Activated naive CD4-positive, alpha-beta T cell treated with anti-CD3 and anti-CD28 coated beads for 36 hours (primary cell): ENCODE data around the gene DCC. TPM values are rescaled to one million over a fixed set of nuclear protein-coding genes. Genes with fewer than 3 reads are reported as not detected.

Experiments
- CTCF ChIA-PET: fragments of 350-600 bp; sonication (Branson Sonifier 250); formaldehyde crosslinking; loops from one replicate; lab custom pipeline; 2021; ENCODE audit warnings: antibody characterized with exemption; lab: Charles Lee
- DNase-seq: peaks from one replicate; pipeline ENCODE4 v3.0.0-alpha.2; 2020
- H3K27ac Mint-ChIP-seq: one replicate; pipeline ENCODE4 v1.8.0; 2021; ENCODE audit warnings: mild to moderate bottlenecking, mixed read lengths
- H3K27me3 Mint-ChIP-seq: one replicate; pipeline ENCODE4 v1.8.0; 2021; ENCODE audit warnings: low read depth, mixed read lengths
- H3K36me3 Mint-ChIP-seq: one replicate; pipeline ENCODE4 v1.8.0; 2021; ENCODE audit warnings: low read depth, mixed read lengths
- H3K4me1 Mint-ChIP-seq: one replicate; pipeline ENCODE4 v1.8.0; 2021; ENCODE audit warnings: low read depth, mixed read lengths
- H3K4me3 Mint-ChIP-seq: one replicate; pipeline ENCODE4 v1.8.0; 2021; ENCODE audit warnings: mild to moderate bottlenecking, moderate library complexity, mixed read lengths
- H3K9me3 Mint-ChIP-seq: one replicate; pipeline ENCODE4 v1.8.0; 2021; ENCODE audit warnings: mixed read lengths
- intact Hi-C: fragments of 100-400 bp; cut with micrococcal nuclease; formaldehyde crosslinking; loops from one replicate; pipeline ENCODE4 v1.15.1; 2023
- total RNA-seq, 2 experiments: library from RNA; stranded (reverse); gene quantifications; one replicate each; pipeline ENCODE4 v1.2.3, GENCODE V29; 2021

DCC gene
- total RNA-seq, 2 experiments from 2014 or later, result not detected

DNA sequence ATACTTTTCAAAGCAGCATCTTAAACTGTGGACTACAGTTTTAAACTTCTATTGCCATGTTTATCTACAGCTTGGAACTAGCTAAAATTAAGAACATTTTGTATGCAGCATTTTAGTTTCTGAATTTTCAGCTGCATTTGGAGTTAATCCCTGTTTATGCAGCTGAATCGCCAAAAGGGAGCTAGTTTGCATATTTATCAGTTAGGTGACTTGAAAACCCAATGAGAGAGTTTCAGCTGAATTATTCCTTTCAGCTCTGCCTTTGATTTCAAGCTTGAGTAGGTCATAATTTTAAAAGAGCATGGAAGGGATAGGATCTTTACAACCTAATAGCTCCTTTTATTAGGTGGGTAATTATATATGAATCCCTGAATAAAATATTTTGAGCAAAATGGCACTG, 1191.9 kb downstream of the DCC start:
- no peaks in the 10 kb centered on the region for H3K36me3 Mint-ChIP-seq
- no peaks in the 10 kb centered on the region for H3K4me1 Mint-ChIP-seq
- H3K4me3 Mint-ChIP-seq, result no peak overlapping the region
- CTCF ChIA-PET, result no interaction called here
- no peak overlapping the region for H3K27ac Mint-ChIP-seq
- H3K9me3 Mint-ChIP-seq, result no peaks in the 10 kb centered on the region
- no peak for DNase-seq
- no peaks in the 10 kb centered on the region for H3K27me3 Mint-ChIP-seq
- intact Hi-C loops, result no loop called here

DNA sequence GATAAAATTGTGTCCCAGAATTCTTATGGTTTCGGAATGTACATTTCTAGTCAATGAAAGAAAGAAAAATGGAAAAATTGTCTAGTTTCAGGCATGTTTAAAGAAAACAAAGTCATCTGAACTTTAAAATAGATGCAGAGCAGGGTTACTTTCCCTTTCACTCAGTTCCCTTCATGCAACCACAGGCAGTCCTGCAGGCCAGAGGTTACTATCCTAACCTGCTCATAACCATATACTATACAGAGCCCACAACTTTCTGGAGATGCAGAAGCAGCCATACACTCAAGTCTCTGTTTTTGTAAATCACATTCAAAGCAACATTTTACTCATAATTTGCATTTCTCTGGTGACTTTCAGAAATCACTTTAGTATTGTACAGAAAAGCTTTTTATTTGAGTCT, 1194.2 kb downstream of the DCC start:
- Mint-ChIP-seq H3K27ac (no peak overlapping the region), H3K4me3 (no peak overlapping the region), H3K9me3 (no peaks in the 10 kb centered on the region), H3K36me3 (no peaks in the 10 kb centered on the region), H3K4me1 (no peaks in the 10 kb centered on the region), H3K27me3 (no peaks in the 10 kb centered on the region)
- DNase-seq, result no peak
- CTCF ChIA-PET, result no interaction called here
- intact Hi-C loops, result no loop called here

DNA sequence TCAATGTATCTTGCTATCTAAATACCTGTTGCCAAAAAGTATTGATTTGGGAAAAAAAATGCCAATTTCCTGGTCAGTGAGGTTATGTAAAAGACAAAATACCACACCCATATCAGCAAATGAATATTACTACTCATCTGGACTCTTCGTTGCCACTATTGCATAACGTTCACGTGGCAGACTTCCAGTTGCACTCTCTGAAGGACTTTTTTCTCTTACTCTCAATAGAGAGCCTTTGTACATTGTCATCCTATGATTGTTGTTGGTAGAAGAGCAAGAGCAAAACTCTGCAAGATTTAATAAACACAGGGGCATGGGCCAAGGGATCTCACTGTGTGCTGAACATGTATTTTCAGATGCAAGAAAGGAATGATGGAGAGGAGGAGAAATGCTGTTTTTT, 1194.7 kb downstream of the DCC start:
- no peak for DNase-seq
- Mint-ChIP-seq H3K4me1 (no peaks in the 10 kb centered on the region), H3K4me3 (no peak overlapping the region), H3K27ac (no peak overlapping the region), H3K36me3 (no peaks in the 10 kb centered on the region), H3K9me3 (no peaks in the 10 kb centered on the region), H3K27me3 (no peaks in the 10 kb centered on the region)
- intact Hi-C loops, result no loop called here
- CTCF ChIA-PET, result no interaction called here

- H3K27me3 Mint-ChIP-seq, result no peaks in the 10 kb centered on the region
- CTCF ChIA-PET, result no interaction called here
- no peak overlapping the region for H3K27ac Mint-ChIP-seq
- intact Hi-C loops, result no loop called here
- no peak overlapping the region for H3K4me3 Mint-ChIP-seq
- DNase-seq, result no peak
- no peaks in the 10 kb centered on the region for H3K9me3 Mint-ChIP-seq
- H3K36me3 Mint-ChIP-seq, result no peaks in the 10 kb centered on the region
- H3K4me1 Mint-ChIP-seq, result no peaks in the 10 kb centered on the region
Measured at GRCh38 chr18:53536908-53537307, 1196.9 kb downstream of the DCC start.

DNA sequence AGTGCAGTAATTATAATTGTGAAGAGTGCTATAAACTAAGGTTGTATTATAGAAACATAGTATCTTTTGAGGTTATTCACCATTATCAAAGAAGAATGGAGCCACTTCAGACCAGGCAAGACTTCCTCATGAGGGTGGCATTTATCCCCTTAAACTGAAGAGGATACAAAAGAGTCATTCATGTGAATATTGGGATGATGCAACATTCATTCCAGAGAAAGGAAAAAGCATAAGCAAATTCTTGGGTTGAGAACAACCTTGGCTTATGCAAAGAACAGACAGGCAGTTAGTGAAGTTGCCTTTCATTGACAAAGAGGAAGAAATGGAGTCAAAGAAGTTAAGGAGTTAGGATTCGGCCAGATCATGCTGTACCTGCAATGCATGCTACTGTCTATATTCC, 1201.9 kb downstream of the DCC start:
- intact Hi-C loops, result no loop called here

GRCh38 chr18:53543711-53544110, 1203.7 kb downstream of the DCC start:
- intact Hi-C loops, result no loop called here
- Mint-ChIP-seq H3K27ac (no peak overlapping the region), H3K4me3 (no peak overlapping the region), H3K36me3 (no peaks in the 10 kb centered on the region), H3K4me1 (no peaks in the 10 kb centered on the region), H3K27me3 (no peaks in the 10 kb centered on the region), H3K9me3 (peaks cover 2% of the 10 kb centered on the region)
- no peak for DNase-seq
- CTCF ChIA-PET, result no interaction called here

More for the DNA sequence above, 1201.9 kb downstream of the DCC start:
- Mint-ChIP-seq H3K27ac (no peak overlapping the region), H3K9me3 (peaks cover 2% of the 10 kb centered on the region), H3K27me3 (no peaks in the 10 kb centered on the region), H3K4me1 (no peaks in the 10 kb centered on the region), H3K4me3 (no peak overlapping the region), H3K36me3 (no peaks in the 10 kb centered on the region)
- CTCF ChIA-PET, result no interaction called here
- no peak for DNase-seq

DNA sequence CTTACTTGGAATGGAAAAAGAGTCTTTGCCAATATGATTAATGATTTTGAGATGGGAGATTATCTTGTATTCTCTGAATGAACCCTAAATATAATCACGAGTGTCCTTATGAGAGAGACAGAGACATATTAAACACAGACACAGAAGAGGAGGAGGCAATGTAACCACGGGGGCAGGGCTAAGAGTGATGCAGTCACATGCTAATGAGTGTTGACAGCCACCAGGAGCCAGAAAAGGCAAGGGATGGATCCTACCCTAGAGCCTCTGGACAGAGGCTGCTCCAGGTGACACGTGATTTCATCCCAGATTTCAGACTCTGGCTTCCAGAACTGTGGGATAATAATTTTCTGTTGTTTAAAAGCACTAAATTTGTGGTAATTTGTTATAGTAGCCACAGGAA, 1204.9 kb downstream of the DCC start:
- DNase-seq, result no peak
- Mint-ChIP-seq H3K36me3 (no peaks in the 10 kb centered on the region), H3K27ac (no peak overlapping the region), H3K9me3 (peaks cover 2% of the 10 kb centered on the region), H3K27me3 (no peaks in the 10 kb centered on the region), H3K4me3 (no peak overlapping the region), H3K4me1 (no peaks in the 10 kb centered on the region)
- intact Hi-C loops, result no loop called here
- CTCF ChIA-PET, result no interaction called here

DNA sequence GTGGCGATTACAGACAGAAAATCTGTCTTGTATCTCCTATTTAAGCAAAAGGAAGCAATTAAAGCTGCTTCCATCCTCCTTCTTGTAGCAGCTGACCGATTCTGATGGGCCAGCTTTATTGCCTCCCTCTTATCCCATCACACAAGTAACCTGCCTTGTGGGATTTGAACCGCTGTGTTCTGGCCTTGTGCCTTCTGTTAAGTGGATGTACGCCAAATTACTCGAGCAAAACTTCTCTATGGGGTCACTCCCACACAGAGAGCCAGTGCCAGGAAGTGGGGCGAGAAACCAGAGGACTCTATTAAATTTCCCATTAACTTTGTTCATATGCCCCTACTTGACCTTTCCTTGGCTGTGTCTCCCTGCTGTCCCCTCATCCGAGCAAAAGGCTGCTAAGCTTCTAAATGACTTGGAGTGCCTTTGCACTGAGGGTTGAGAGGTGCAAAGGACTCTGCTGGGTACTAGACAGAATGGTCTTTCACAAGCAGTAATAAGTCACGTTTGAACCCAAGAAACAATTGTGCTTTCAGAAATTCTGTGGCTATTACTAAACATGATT, 1212.0 kb downstream of the DCC start:
- Mint-ChIP-seq H3K4me1 (no peaks in the 10 kb centered on the region), H3K27ac (no peak overlapping the region), H3K27me3 (no peaks in the 10 kb centered on the region), H3K9me3 (peaks cover 5% of the 10 kb centered on the region), H3K4me3 (no peak overlapping the region), H3K36me3 (no peaks in the 10 kb centered on the region)
- intact Hi-C loops, result no loop called here
- no peak for DNase-seq
- CTCF ChIA-PET, result no interaction called here

DNA sequence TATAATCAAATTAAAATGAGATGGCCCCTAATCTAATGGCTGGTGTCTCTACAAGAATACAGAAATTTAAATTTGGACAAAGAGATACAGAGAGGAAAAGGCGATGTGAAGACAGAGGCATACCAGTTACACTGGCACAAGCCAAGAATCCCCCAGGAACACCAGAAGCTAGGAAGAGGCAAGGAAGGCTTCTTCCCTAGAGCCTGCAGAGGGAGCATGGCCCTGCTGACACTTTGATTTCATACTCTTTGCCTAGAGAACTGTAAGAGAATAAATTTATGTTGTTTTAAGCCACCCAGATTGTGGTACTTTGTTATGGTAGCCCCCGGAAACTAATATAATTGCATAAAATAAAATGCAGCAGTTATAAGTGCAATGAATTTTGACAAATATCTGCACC, 1213.0 kb downstream of the DCC start:
- peaks cover 5% of the 10 kb centered on the region for H3K9me3 Mint-ChIP-seq
- H3K36me3 Mint-ChIP-seq, result no peaks in the 10 kb centered on the region
- H3K4me1 Mint-ChIP-seq, result no peaks in the 10 kb centered on the region
- intact Hi-C loops, result no loop called here
- no peak overlapping the region for H3K4me3 Mint-ChIP-seq
- no peak for DNase-seq
- H3K27me3 Mint-ChIP-seq, result no peaks in the 10 kb centered on the region
- CTCF ChIA-PET, result no interaction called here
- H3K27ac Mint-ChIP-seq, result no peak overlapping the region

- CTCF ChIA-PET, result no interaction called here
- no peak for DNase-seq
- Mint-ChIP-seq H3K9me3 (peaks cover 9% of the 10 kb centered on the region), H3K4me3 (no peak overlapping the region), H3K27ac (no peak overlapping the region), H3K4me1 (no peaks in the 10 kb centered on the region), H3K36me3 (no peaks in the 10 kb centered on the region), H3K27me3 (no peaks in the 10 kb centered on the region)
- intact Hi-C loops, result no loop called here
Measured at GRCh38 chr18:53556450-53556849, 1216.5 kb downstream of the DCC start.

GRCh38 chr18:53560546-53560945, 1220.5 kb downstream of the DCC start:
- CTCF ChIA-PET, result no interaction called here
- no peak for DNase-seq
- no peaks in the 10 kb centered on the region for H3K27me3 Mint-ChIP-seq

DNA sequence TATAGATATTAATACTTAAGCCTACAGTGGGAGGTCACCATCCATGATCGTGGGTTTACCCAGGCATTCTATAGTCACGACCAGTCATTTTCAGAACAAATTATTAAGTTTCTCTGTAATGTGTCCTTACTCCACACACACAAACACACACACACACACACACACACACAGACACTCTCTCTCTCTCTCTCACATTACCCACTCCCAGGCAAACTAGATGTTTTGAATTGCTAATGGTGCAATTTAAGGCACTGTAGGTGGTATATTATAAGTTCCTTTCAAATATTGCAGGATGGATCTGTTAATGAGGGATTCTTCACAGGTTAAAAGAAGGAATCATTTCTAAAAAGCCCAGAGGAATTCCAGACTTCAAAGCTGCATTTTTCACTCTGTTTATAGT, 1226.6 kb downstream of the DCC start:
- Mint-ChIP-seq H3K9me3 (peaks cover 2% of the 10 kb centered on the region), H3K4me1 (no peaks in the 10 kb centered on the region), H3K27ac (no peak overlapping the region), H3K36me3 (no peaks in the 10 kb centered on the region), H3K27me3 (peaks cover 3% of the 10 kb centered on the region), H3K4me3 (no peak overlapping the region)
- no peak for DNase-seq
- CTCF ChIA-PET, result interaction anchor here (0.6 to 0.9 kb wide), 2 partner anchors 41 to 549 kb away, joined by 3 read pairs; no protein-coding TSS in a partner anchor
- intact Hi-C loops, result loop anchor here (5.0 kb wide), 1 partner anchor 1106 kb away; no protein-coding TSS in a partner anchor

More at GRCh38 chr18:53560546-53560945, 1220.5 kb downstream of the DCC start:
- Mint-ChIP-seq H3K36me3 (no peaks in the 10 kb centered on the region), H3K4me3 (no peak overlapping the region), H3K9me3 (peaks cover 11% of the 10 kb centered on the region), H3K4me1 (no peaks in the 10 kb centered on the region), H3K27ac (no peak overlapping the region)
- intact Hi-C loops, result no loop called here

- Mint-ChIP-seq H3K4me1 (no peaks in the 10 kb centered on the region), H3K9me3 (no peaks in the 10 kb centered on the region), H3K36me3 (no peaks in the 10 kb centered on the region), H3K27ac (no peak overlapping the region), H3K4me3 (no peak overlapping the region), H3K27me3 (peaks cover 3% of the 10 kb centered on the region)
- CTCF ChIA-PET, result interaction anchor here (0.7 kb wide), 1 partner anchor 8 kb away, joined by 3 read pairs; no protein-coding TSS in a partner anchor
- DNase-seq, result no peak
- intact Hi-C loops, result loop anchor here (1.0 to 5.0 kb wide), 2 partner anchors 551 to 1104 kb away; no protein-coding TSS in a partner anchor
Measured at GRCh38 chr18:53567929-53568574, 1228.1 kb downstream of the DCC start.
